Naive B cell (primary cell): ENCODE results near the gene OR3A2. TPM values are rescaled to one million over a fixed set of nuclear protein-coding genes. Genes with fewer than 3 reads are reported as not detected.
"Not testable (repeated sequence)": the region's sequence is repeated elsewhere in the genome, so short reads cannot be mapped to it uniquely, and the experiment has no call there.

ENCODE experiments used
- ATAC-seq, 2 donors: fragments of 150-1000 bp; cut with Tn5 transposase; 2 replicates each; pipeline ENCODE4 v1.10.0; 2021; ENCODE audit warnings: low read depth in 2 of 2, mild to moderate bottlenecking in 2 of 2, moderate library complexity in 2 of 2
- DNase-seq: peaks from one replicate; pipeline ENCODE4 v3.0.0; 2022
- H3K27ac Mint-ChIP-seq, 6 donors: one replicate each; pipeline ENCODE4 v1.8.0; 2020 to 2022; ENCODE audit warnings: mild to moderate bottlenecking in 6 of 6, mixed read lengths in 6 of 6, moderate library complexity in 5 of 6, inconsistent platforms in 2 of 6
- H3K27me3 Mint-ChIP-seq, 3 donors: one replicate each; pipeline ENCODE4 v1.8.0; 2021 to 2022; ENCODE audit warnings: mixed read lengths in 3 of 3, mild to moderate bottlenecking in 1 of 3
- H3K36me3 Mint-ChIP-seq, 2 donors: one replicate each; pipeline ENCODE4 v1.8.0; 2020 to 2022; ENCODE audit warnings: mixed read lengths in 2 of 2, inconsistent platforms in 1 of 2, mild to moderate bottlenecking in 1 of 2
- H3K4me1 Mint-ChIP-seq, 3 donors: one replicate each; pipeline ENCODE4 v1.8.0; 2020 to 2022; ENCODE audit warnings: mixed read lengths in 3 of 3, inconsistent platforms in 1 of 3, mild to moderate bottlenecking in 1 of 3, moderate library complexity in 1 of 3
- H3K4me3 Mint-ChIP-seq, 8 donors: one replicate each; pipeline ENCODE4 v1.8.0; 2020 to 2022; ENCODE audit warnings: mild to moderate bottlenecking in 8 of 8, mixed read lengths in 8 of 8, moderate library complexity in 8 of 8, inconsistent platforms in 2 of 8
- H3K9me3 Mint-ChIP-seq, 7 donors: one replicate each; pipeline ENCODE4 v1.8.0; 2020 to 2022; ENCODE audit warnings: mixed read lengths in 7 of 7, mild to moderate bottlenecking in 5 of 7, inconsistent platforms in 2 of 7, moderate library complexity in 1 of 7
- polyA plus RNA-seq, 6 donors: library from polyadenylated mRNA; unstranded; fragments of 300-500 nt; fragmentation: Illumina TruSeq; gene quantifications; one replicate each; pipeline ENCODE4 v1.2.3, GENCODE V29; 2021; ENCODE audit warnings: low read depth in 6 of 6

The OR3A2 gene
- polyA plus RNA-seq: 1 to 10 TPM in 2 of 6 donors, not detected in 4; 1.2 TPM

DNA sequence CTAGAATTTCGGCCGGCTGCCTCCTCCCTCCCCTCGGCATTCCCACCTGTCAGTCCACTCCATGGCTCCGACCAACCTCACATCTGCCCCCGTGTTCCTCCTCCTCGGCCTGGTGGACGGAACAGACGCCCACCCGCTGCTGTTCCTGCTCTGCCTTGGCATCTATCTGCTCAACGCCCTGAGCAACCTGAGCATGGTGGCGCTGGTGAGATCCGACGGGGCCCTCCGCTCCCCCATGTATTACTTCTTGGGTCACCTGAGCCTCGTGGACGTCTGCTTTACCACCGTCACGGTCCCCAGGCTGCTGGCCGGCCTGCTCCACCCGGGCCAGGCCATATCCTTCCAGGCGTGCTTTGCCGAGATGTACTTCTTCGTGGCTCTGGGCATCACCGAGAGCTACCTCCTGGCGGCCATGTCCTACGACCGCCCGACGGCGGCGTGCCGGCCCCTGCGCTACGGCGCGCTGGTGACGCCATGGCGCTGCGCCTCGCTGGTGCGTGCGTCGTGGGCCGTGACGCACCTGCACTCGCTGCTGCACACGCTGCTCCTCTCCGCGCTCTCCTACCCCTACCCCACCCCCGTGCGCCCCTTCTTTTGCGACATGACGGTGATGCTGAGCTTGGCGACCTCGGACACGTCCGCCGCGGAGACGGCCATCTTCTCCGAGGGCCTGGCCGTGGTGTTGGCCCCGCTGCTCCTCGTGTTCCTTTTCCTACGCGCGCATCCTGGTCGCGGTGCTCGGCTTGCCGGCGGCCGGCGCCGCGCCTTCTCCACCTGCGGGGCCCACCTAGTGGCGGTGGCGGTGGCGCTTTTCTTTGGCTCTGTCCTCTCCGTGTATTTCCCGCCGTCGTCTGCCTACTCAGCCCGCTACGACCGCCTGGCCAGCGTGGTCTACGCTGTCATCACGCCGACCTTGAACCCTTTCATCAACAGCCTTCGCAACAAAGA, at the start of gene OR3A2:
Gene OR3A2 (minus strand): TSS at position 440 of the 948 bp plus-strand sequence.
- Mint-ChIP-seq H3K4me3 (peak within 1 kb of the TSS in 7 of 8 donors; percentile 44 to 89 (median 70)), H3K27ac (peak within 1 kb of the TSS in 1 of 6 donors; percentile 83), H3K9me3 (peaks cover 0 to 18% (median 6%) of the 10 kb centered on the region in 7 donors), H3K4me1 (peaks cover 0 to 8% (median 6%) of the 10 kb centered on the region in 3 donors), H3K27me3 (peaks cover 52 to 54% (median 53%) of the 10 kb centered on the region in 3 donors), H3K36me3 (peaks cover 3 to 5% of the 10 kb centered on the region in 2 donors)
- peak; percentile 32 to 81 for ATAC-seq
- DNase-seq: no peak

DNA sequence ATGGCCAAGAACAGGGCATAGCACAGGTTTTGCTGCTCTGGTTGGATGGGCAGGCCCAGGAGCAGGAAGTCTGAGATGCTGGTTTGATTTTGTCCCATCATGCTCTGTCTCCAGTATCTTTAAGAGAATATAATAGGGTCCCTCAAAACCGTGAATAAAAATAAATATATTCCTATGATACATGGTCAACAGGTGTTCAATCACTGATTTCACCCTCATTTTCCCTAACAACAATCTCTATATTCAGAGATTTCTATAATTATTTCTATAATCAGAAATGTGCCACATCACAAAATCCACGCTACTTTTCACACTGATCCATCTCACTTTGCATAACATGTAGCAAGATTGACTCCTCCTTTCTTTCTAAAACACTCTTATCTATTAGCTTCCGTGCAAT, 47.6 kb upstream of the OR3A2 start, which contains the start of gene OR1E2:
Gene OR1E2 (minus strand): TSS at position 101 of the 400 bp plus-strand sequence. CDS start 0 bp downstream, at position 101.
- Mint-ChIP-seq H3K9me3 (peaks cover 5 to 26% (median 14%) of the 10 kb centered on the region in 7 donors), H3K27me3 (peaks cover 25 to 60% (median 60%) of the 10 kb centered on the region in 3 donors), H3K4me1 (peaks cover 0 to 6% (median 3%) of the 10 kb centered on the region in 3 donors), H3K4me3 (no peak within 1 kb of the TSS), H3K27ac (no peak within 1 kb of the TSS), H3K36me3 (no peaks in the 10 kb centered on the region)
- DNase-seq: no peak
- ATAC-seq: no peak

DNA sequence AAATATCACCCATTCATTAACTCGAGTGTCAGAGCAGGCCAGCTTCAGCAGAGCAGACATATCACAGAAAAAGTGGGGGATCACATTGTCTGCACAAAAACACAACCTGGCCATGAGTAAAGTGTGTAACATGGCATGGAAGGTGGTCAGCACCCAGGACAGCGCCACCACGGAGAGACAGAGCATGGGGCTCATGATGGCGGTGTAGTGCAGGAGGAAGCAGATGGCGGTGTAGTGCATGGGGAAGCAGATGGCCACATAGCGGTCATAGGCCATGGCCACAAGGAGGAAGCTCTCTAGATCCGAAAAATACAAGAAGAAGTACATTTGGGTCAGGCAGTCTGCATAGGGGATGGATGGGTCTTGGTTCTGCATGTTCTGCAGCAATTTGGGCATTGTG, 47.1 kb upstream of the OR3A2 start:
- ATAC-seq: peak; percentile 63
- H3K27ac Mint-ChIP-seq, H3K4me3 Mint-ChIP-seq, H3K4me1 Mint-ChIP-seq, H3K36me3 Mint-ChIP-seq, DNase-seq: not testable (repeated sequence)
- peaks cover 24 to 60% (median 58%) of the 10 kb centered on the region in 3 donors for H3K27me3 Mint-ChIP-seq
- H3K9me3 Mint-ChIP-seq: peaks cover 5 to 31% (median 14%) of the 10 kb centered on the region in 7 donors

DNA sequence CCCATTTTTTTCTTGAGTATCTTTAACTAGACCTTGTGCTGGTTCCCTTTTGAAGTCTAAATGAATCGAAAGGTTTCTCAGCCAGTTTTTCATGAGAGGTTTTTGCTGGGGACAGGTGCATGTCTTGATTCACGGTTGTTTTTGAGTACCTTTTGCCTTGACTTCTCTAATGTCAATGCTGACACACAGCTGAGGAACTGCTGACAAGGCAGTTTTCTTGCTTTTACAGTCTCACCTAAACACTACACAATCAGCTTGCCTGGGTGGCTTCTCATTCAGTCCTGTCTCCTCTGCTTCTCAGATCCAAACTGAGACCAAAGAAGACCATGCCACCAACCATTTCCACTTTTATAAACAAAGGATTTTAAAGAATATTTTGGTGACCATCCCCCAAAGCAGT, 32.1 kb upstream of the OR3A2 start:
- Mint-ChIP-seq H3K4me1 (no peaks in the 10 kb centered on the region), H3K27ac (no peak overlapping the region), H3K9me3 (peaks cover 0 to 4% (median 0%) of the 10 kb centered on the region in 7 donors), H3K36me3 (peaks cover 0 to 7% of the 10 kb centered on the region in 2 donors), H3K4me3 (no peak overlapping the region), H3K27me3 (peaks cover 7 to 34% (median 26%) of the 10 kb centered on the region in 3 donors)
- ATAC-seq (no peak), DNase-seq (no peak)

DNA sequence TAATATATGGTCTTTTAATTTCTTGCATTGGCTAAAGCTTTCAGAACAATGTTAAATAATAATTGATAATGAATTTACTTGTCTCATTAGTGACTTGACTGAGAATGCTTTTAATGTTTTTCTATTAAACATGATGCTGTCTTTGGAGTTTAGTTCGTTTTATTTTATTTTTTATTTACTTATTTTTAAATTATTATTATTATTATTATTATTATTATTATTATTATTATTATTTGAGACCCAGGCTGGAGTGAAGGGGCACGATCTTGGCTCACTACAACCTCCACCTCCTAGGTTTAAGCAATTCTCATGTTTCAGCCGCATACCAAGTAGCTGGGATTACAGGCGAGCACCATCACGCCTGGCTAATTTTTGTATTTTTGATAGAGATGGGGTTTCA, 29.5 kb upstream of the OR3A2 start:
- no peak for ATAC-seq

DNA sequence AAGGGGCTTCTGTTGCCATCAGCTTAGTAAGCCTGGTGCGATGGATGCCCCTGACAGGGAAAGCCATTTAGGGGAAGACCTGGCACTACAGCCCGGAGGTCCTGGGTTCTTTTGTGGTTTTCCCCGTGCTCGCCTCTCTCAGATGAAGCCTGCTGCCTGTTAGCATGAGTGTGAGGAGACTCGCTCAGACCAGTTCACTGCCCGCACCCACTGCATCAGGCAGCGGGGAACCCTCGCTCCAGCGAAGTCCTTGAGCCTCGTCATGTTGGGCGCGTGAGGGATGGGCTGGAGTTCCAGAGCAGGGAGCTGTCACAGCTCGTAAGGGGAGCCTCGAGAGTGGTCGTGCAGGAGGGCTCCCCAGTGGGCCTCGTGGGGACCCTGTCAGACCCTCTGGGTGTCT, 26.1 kb upstream of the OR3A2 start:
- H3K4me3 Mint-ChIP-seq: peak overlapping the region in 1 of 8 donors; percentile 47
- H3K4me1 Mint-ChIP-seq, DNase-seq, ATAC-seq, H3K27ac Mint-ChIP-seq: not testable (repeated sequence)
- peaks cover 0 to 26% (median 14%) of the 10 kb centered on the region in 7 donors for H3K9me3 Mint-ChIP-seq
- peaks cover 0 to 31% of the 10 kb centered on the region in 2 donors for H3K36me3 Mint-ChIP-seq
- H3K27me3 Mint-ChIP-seq: peaks cover 35 to 54% (median 43%) of the 10 kb centered on the region in 3 donors

More for the DNA sequence above, 29.5 kb upstream of the OR3A2 start:
- H3K9me3 Mint-ChIP-seq: peaks cover 0 to 2% (median 0%) of the 10 kb centered on the region in 7 donors
- peaks cover 17 to 28% (median 26%) of the 10 kb centered on the region in 3 donors for H3K27me3 Mint-ChIP-seq
- peaks cover 0 to 9% (median 0%) of the 10 kb centered on the region in 3 donors for H3K4me1 Mint-ChIP-seq
- peaks cover 0 to 8% of the 10 kb centered on the region in 2 donors for H3K36me3 Mint-ChIP-seq
- no peak overlapping the region for H3K4me3 Mint-ChIP-seq
- no peak overlapping the region for H3K27ac Mint-ChIP-seq
- no peak for DNase-seq

DNA sequence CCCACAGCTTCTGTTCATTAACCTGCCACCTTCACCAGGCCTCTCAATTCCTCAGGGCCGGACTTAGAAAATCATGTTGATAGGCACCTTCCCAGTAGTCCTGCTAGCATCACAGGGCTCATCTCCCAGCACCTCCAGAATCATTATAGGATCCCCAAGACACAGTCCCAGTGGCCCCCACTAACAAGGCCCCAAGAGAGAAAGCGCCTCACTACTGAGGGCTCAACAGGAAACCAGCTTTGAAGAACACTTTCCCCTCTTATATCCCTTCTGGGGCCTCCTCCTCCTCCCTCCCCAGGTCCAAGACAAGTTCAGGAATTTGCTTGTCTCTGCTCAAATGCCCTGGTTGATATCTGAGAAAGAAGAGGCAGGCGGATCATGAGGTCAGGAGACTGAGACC, 25.0 kb upstream of the OR3A2 start, which contains the start of gene OR3A3:
Gene OR3A3 (plus strand): TSS at position 301 of the 400 bp plus-strand sequence.
- Mint-ChIP-seq H3K27ac (peak within 1 kb of the TSS in 1 of 6 donors; percentile 20), H3K27me3 (peaks cover 43 to 54% (median 50%) of the 10 kb centered on the region in 3 donors), H3K4me3 (peak within 1 kb of the TSS in 1 of 8 donors; percentile 47), H3K4me1 (peaks cover 0 to 9% (median 0%) of the 10 kb centered on the region in 3 donors), H3K36me3 (peaks cover 0 to 31% of the 10 kb centered on the region in 2 donors), H3K9me3 (peaks cover 0 to 37% (median 18%) of the 10 kb centered on the region in 7 donors)
- no peak for DNase-seq
- no peak for ATAC-seq

DNA sequence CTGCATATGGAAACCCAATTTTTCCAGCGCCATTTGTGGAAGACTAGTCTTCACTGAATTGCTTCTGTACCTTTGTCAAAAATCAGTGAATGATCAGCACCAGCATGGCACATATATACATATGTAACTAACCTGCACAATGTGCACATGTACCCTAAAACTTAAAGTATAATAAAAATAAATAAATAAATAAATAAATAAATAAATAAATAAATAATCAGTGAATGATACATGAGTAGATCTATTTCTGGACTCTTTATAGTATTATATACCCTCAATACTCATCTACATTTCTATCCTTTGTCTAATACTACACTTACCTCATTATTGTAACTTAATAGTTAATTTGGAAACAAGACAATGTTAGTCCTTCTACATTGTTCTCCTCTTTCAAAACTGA, 17.7 kb upstream of the OR3A2 start:
- peaks cover 0 to 16% of the 10 kb centered on the region in 2 donors for H3K36me3 Mint-ChIP-seq
- not testable (repeated sequence) for H3K4me3 Mint-ChIP-seq

DNA sequence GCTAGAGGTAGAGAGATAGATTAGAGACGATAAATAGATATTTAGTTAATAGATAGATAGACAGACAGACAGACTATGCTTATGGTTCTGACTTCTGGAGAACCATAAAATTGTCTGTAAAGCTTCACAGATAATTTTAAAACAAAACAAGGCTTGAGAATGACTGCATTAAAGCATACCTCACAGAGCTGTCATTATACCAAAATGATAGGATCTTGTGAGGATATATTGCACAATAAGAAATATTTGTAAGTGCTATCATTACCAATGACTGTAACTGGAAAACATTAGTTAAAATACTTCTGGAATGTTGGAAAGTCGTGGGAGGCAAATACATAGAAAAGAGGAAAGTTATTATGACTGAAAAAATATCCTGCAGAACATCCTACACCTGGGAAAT, 15.7 kb upstream of the OR3A2 start:
- Mint-ChIP-seq H3K4me1 (no peaks in the 10 kb centered on the region), H3K27ac (no peak overlapping the region), H3K4me3 (no peak overlapping the region), H3K27me3 (peaks cover 15 to 23% (median 22%) of the 10 kb centered on the region in 3 donors), H3K36me3 (no peaks in the 10 kb centered on the region), H3K9me3 (peaks cover 0 to 16% (median 5%) of the 10 kb centered on the region in 7 donors)
- DNase-seq (no peak), ATAC-seq (no peak)

More for the DNA sequence above, 17.7 kb upstream of the OR3A2 start:
- not testable (repeated sequence) for ATAC-seq, H3K27ac Mint-ChIP-seq, H3K4me1 Mint-ChIP-seq, DNase-seq
- peaks cover 26 to 37% (median 33%) of the 10 kb centered on the region in 3 donors for H3K27me3 Mint-ChIP-seq
- peaks cover 0 to 37% (median 18%) of the 10 kb centered on the region in 7 donors for H3K9me3 Mint-ChIP-seq

DNA sequence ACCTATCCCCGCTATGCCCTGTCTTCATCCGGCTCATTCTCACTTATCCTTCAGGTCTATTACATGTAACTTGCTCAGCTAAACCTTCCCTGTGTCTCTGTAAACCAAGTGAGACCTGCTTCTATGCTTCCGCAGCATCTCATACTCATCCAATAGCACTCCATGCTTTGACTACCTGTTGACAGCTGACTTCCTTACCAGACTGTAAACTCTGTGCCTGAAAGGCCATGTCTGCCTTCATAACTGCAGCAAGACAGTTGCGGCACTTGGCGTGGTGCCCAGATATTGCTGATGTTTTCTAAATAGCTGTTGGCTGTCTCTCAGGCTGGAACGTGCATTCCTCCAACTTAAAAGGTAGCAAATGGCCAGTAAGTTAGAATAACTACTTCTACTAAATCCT, 13.9 kb upstream of the OR3A2 start:
- no peaks in the 10 kb centered on the region for H3K36me3 Mint-ChIP-seq
- peaks cover 0 to 4% (median 2%) of the 10 kb centered on the region in 7 donors for H3K9me3 Mint-ChIP-seq
- H3K4me3 Mint-ChIP-seq: peak overlapping the region in 1 of 8 donors; percentile 38
- H3K27ac Mint-ChIP-seq: no peak overlapping the region
- peaks cover 15 to 16% (median 16%) of the 10 kb centered on the region in 3 donors for H3K27me3 Mint-ChIP-seq
- ATAC-seq: no peak
- no peaks in the 10 kb centered on the region for H3K4me1 Mint-ChIP-seq
- DNase-seq: no peak

DNA sequence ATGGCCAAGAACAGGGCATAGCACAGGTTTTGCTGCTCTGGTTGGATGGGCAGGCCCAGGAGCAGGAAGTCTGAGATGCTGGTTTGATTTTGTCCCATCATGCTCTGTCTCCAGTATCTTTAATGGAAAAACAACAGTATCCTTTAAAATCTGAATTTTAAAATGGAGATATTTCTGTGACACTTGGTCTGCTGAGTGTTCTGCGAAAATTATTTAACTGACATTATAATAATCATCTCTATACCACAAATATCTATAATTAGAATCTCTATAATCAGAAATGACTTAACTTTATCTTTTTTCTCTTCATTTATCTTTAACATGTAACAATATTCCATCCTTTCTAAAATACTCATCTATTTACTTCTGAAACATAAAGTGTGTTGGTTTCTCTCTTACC, 12.2 kb upstream of the OR3A2 start, which contains the start of gene OR1E1:
Gene OR1E1 (minus strand): TSS at position 101 of the 400 bp plus-strand sequence. CDS start 0 bp downstream, at position 101.
- no peak within 1 kb of the TSS for H3K4me3 Mint-ChIP-seq
- no peak for ATAC-seq
- no peak within 1 kb of the TSS for H3K27ac Mint-ChIP-seq
- peaks cover 22 to 23% (median 23%) of the 10 kb centered on the region in 3 donors for H3K27me3 Mint-ChIP-seq
- H3K4me1 Mint-ChIP-seq: no peaks in the 10 kb centered on the region
- no peaks in the 10 kb centered on the region for H3K36me3 Mint-ChIP-seq
- DNase-seq: no peak
- peaks cover 0 to 5% (median 0%) of the 10 kb centered on the region in 7 donors for H3K9me3 Mint-ChIP-seq

DNA sequence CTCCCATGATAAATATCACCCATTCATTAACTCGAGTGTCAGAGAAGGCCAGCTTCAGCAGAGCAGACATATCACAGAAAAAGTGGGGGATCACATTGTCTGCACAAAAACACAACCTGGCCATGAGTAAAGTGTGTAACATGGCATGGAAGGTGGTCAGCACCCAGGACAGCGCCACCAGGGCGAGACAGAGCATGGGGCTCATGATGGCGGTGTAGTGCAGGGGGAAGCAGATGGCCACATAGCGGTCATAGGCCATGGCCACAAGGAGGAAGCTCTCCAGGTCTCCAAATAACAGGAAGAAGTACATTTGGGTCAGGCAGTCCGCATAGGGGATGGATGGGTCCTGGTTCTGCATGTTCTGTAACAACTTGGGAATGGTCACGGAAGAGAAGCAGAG, 11.7 kb upstream of the OR3A2 start:
- ATAC-seq, H3K36me3 Mint-ChIP-seq, DNase-seq, H3K4me1 Mint-ChIP-seq, H3K4me3 Mint-ChIP-seq, H3K27ac Mint-ChIP-seq, H3K9me3 Mint-ChIP-seq: not testable (repeated sequence)
- H3K27me3 Mint-ChIP-seq: peaks cover 21 to 24% (median 24%) of the 10 kb centered on the region in 3 donors

DNA sequence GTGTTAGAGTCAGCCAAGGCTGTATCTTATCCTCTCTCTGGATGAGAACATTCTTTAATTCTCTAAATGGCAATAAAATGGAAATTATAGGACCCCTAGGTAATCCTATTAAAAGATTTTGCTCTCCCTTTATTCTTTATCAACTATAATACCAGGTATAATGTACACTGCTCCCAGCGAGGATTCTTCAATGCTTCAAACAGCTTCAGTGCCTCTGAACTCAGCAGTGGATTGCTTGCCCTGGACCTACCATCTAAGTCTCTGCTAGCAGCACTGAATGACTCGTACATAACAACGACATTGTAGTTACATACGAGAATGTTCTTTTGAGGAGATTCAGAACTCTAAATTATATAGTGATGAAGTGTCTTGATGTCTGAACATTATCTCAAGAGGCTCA, 3.7 kb upstream of the OR3A2 start:
- peaks cover 39 to 53% (median 46%) of the 10 kb centered on the region in 3 donors for H3K27me3 Mint-ChIP-seq
- peaks cover 3 to 5% of the 10 kb centered on the region in 2 donors for H3K36me3 Mint-ChIP-seq
- H3K27ac Mint-ChIP-seq: no peak overlapping the region
- DNase-seq (no peak), ATAC-seq (no peak)
- no peak overlapping the region for H3K4me3 Mint-ChIP-seq
- H3K9me3 Mint-ChIP-seq: peaks cover 0 to 28% (median 11%) of the 10 kb centered on the region in 7 donors
- peaks cover 0 to 8% (median 6%) of the 10 kb centered on the region in 3 donors for H3K4me1 Mint-ChIP-seq
